Hepatocyte (in vitro differentiated cells): Measurements from ENCODE around the gene DENND4C. TPM values are rescaled to one million over a fixed set of nuclear protein-coding genes. Genes with fewer than 3 reads are reported as not detected.

Experiments used
- DNase-seq: peaks from one replicate; pipeline ENCODE4 v3.0.0-alpha.2; 2016; ENCODE audit warnings: low spot score
- H2AFZ ChIP-seq: fragments of 200-600 bp; sonication (generic); 2 replicates; pipeline ENCODE4 v1.6.0; 2016; ENCODE audit warnings: antibody characterized with exemption, mild to moderate bottlenecking
- H3K27ac ChIP-seq: fragments of 200-600 bp; sonication (generic); 2 replicates; pipeline ENCODE4 v1.5.1; 2016; ENCODE audit warnings: mild to moderate bottlenecking
- H3K27me3 ChIP-seq: fragments of 200-600 bp; sonication (generic); 2 replicates; pipeline ENCODE4 v1.6.1; 2016
- H3K36me3 ChIP-seq: fragments of 200-600 bp; sonication (generic); replicated peaks from 2 replicates; pipeline ENCODE4 v1.5.1; 2016; ENCODE audit warnings: low read depth; ENCODE audit not compliant: insufficient read depth
- H3K4me1 ChIP-seq: fragments of 200-600 bp; sonication (generic); 2 replicates; pipeline ENCODE4 v1.5.1; 2016; ENCODE audit warnings: mild to moderate bottlenecking, moderate library complexity; ENCODE audit not compliant: insufficient read depth
- H3K4me2 ChIP-seq: fragments of 200-600 bp; sonication (generic); 2 replicates; pipeline ENCODE4 v1.6.0; 2016
- H3K4me3 ChIP-seq: fragments of 200-600 bp; sonication (generic); 2 replicates; pipeline ENCODE4 v1.5.1; 2016; ENCODE audit warnings: mild to moderate bottlenecking
- H3K79me2 ChIP-seq: fragments of 200-600 bp; sonication (generic); 2 replicates; pipeline ENCODE4 v1.6.0; 2017; ENCODE audit warnings: mild to moderate bottlenecking
- H3K9me2 ChIP-seq: fragments of 200-600 bp; sonication (generic); replicated peaks from 2 replicates; pipeline ENCODE4 v1.6.0; 2017; ENCODE audit warnings: mild to moderate bottlenecking; ENCODE audit not compliant: insufficient read depth
- H3K9me3 ChIP-seq: fragments of 200-600 bp; sonication (generic); 2 replicates; pipeline ENCODE4 v1.5.1; 2016; ENCODE audit warnings: low read depth, mild to moderate bottlenecking
- H4K20me1 ChIP-seq: fragments of 200-600 bp; sonication (generic); 2 replicates; pipeline ENCODE4 v1.6.0; 2016; ENCODE audit warnings: mild to moderate bottlenecking; ENCODE audit not compliant: insufficient read depth, poor library complexity, severe bottlenecking
- CTCF ChIP-seq: fragments of 200-600 bp; sonication (generic); IDR thresholded peaks from 2 replicates; pipeline ENCODE4 v1.5.1; 2016; ENCODE audit warnings: antibody characterized with exemption, mild to moderate bottlenecking; ENCODE audit not compliant: poor library complexity
- EZH2 ChIP-seq: fragments of 200-600 bp; sonication (generic); IDR thresholded peaks from 2 replicates; pipeline ENCODE4 v1.6.1; 2016; ENCODE audit warnings: antibody characterized with exemption, mild to moderate bottlenecking, borderline replicate concordance
- EZH2phosphoT487 ChIP-seq: fragments of 200-600 bp; sonication (generic); IDR thresholded peaks from one replicate; pipeline ENCODE4 v1.6.1; 2018; ENCODE audit warnings: antibody characterized with exemption, mild to moderate bottlenecking, low read depth, moderate library complexity; ENCODE audit not compliant: unreplicated experiment, severe bottlenecking
- WGBS: methylation state at CpG from one replicate; pipeline ENCODE4 v1.1.6; 2016; ENCODE audit warnings: low lambda C conversion rate; ENCODE audit errors: missing lambda C conversion rate; 5-methylcytosine and 5-hydroxymethylcytosine counted together
- polyA plus RNA-seq: library from polyadenylated mRNA; unstranded; fragments of >200 nt; fragmentation: Nextera tagmentation; extraction: Ambion mirVana; gene quantifications from 2 replicates; pipeline ENCODE4 v1.2.1, GENCODE V29; 2016
- total RNA-seq: library from RNA; depleted of rRNA; stranded (reverse); fragments of >200 nt; gene quantifications from 2 replicates; pipeline ENCODE4 v1.2.3, GENCODE V29; 2014

Gene DENND4C
- total and polyA plus RNA-seq, 2 experiments from 2014 or later: 14.9 to 82.6 TPM

GRCh38 chr9:19198406-19198805 lies 32.1 kb upstream of the DENND4C start:
- Histone ChIP-seq H3K27me3 (no peaks in the 10 kb centered on the region), H3K4me1 (peaks cover 23% of the 10 kb centered on the region), H3K9me2 (no peaks in the 10 kb centered on the region), H3K27ac (peak overlapping the region; percentile 0), H2AFZ (no peak overlapping the region), H3K4me3 (no peak overlapping the region), H3K4me2 (no peak overlapping the region), H3K36me3 (no peaks in the 10 kb centered on the region), H4K20me1 (no peaks in the 10 kb centered on the region), H3K9me3 (no peaks in the 10 kb centered on the region), H3K79me2 (no peaks in the 10 kb centered on the region)
- 95% methylated on average over 1 of the region's 1 CpG for WGBS
- TF ChIP-seq EZH2 (no peak), EZH2phosphoT487 (no peak), CTCF (no peak)
- no peak for DNase-seq

- TF ChIP-seq EZH2 (no peak), EZH2phosphoT487 (no peak), CTCF (no peak)
- no peaks in the 10 kb centered on the region for H3K9me2 ChIP-seq
- 86% methylated on average over 2 of the region's 2 CpGs for WGBS
- no peak overlapping the region for H3K4me3 ChIP-seq
- H2AFZ ChIP-seq: no peak overlapping the region
- peaks cover 23% of the 10 kb centered on the region for H3K4me1 ChIP-seq
- peak overlapping the region; percentile 0 for H3K27ac ChIP-seq
- no peak overlapping the region for H3K4me2 ChIP-seq
- no peaks in the 10 kb centered on the region for H3K36me3 ChIP-seq
- DNase-seq: no peak
- no peaks in the 10 kb centered on the region for H3K9me3 ChIP-seq
- no peaks in the 10 kb centered on the region for H3K79me2 ChIP-seq
- no peaks in the 10 kb centered on the region for H4K20me1 ChIP-seq
- H3K27me3 ChIP-seq: no peaks in the 10 kb centered on the region
Observed at GRCh38 chr9:19199012-19199411, 31.5 kb upstream of the DENND4C start.

GRCh38 chr9:19200229-19200628 lies 30.3 kb upstream of the DENND4C start:
- Histone ChIP-seq H3K4me3 (no peak overlapping the region), H3K9me3 (no peaks in the 10 kb centered on the region), H3K79me2 (no peaks in the 10 kb centered on the region), H3K4me1 (peaks cover 23% of the 10 kb centered on the region), H3K27me3 (no peaks in the 10 kb centered on the region), H3K9me2 (no peaks in the 10 kb centered on the region), H3K4me2 (no peak overlapping the region), H3K36me3 (no peaks in the 10 kb centered on the region), H3K27ac (peak overlapping the region; percentile 79), H2AFZ (no peak overlapping the region), H4K20me1 (no peaks in the 10 kb centered on the region)
- 73% methylated on average over 8 of the region's 8 CpGs for WGBS
- DNase-seq: no peak
- TF ChIP-seq EZH2 (no peak), CTCF (no peak), EZH2phosphoT487 (no peak)
